HepG2 (cell line): ENCODE measurements around the gene LEF1. TPM values are rescaled to one million over a fixed set of nuclear protein-coding genes. Genes with fewer than 3 reads are reported as not detected.

Experiments used
- ATAC-seq: fragments of 200-7000 bp; cut with Tn5 transposase; 3 replicates; pipeline ENCODE4 v1.9.1; 2020; ENCODE audit warnings: mild to moderate bottlenecking, moderate library complexity
- BruUV-seq: library from RNA; stranded (reverse); fragments of 400-500 nt; replicated peaks from 2 replicates; lab custom pipeline; 2021; lab: Mats Ljungman, UMichigan
- CTCF ChIA-PET: fragments of 300-600 bp; formaldehyde crosslinking; extraction: SDS; loops from one replicate; lab custom pipeline; 2021; ENCODE audit warnings: low total read pairs, inconsistent platforms, low intra/inter-chr PET ratio; lab: Yijun Ruan, JAX
- POLR2A ChIA-PET: fragments of 350-600 bp; sonication (Branson Sonifier 250); formaldehyde crosslinking; loops from one replicate; lab custom pipeline; 2020; ENCODE audit warnings: antibody characterized with exemption, inconsistent platforms; lab: Yijun Ruan, JAX
- DNase-seq: peaks from one replicate; pipeline ENCODE4 v3.0.0-alpha.2; 2015; ENCODE audit warnings: low spot score
- FAIRE-seq: peaks from 3 replicates; lab custom pipeline; 2011; peaks lifted over from hg19 to GRCh38; lab: Jason Lieb, UNC
- H2AFZ ChIP-seq: one replicate; pipeline ENCODE4 v1.6.1; 2011; ENCODE audit warnings: low read length, inconsistent platforms
- H3K27ac ChIP-seq: fragments of 300-600 bp; 3 replicates; pipeline ENCODE4 v1.8.0; 2011; ENCODE audit warnings: mixed run types, mild to moderate bottlenecking, mixed read lengths, low read length, inconsistent platforms; ENCODE audit not compliant: insufficient read depth; ENCODE audit errors: extremely low read length
- H3K27me3 ChIP-seq, 2 experiments: fragments of 200-600 bp in 1 of 2; 2 replicates in 1 of 2; 3 replicates in 1 of 2; pipeline versions ENCODE4 v1.6.0 to v1.8.0; 2011; ENCODE audit warnings: low read length in 2 of 2, mild to moderate bottlenecking in 2 of 2, moderate library complexity in 2 of 2, inconsistent platforms in 1 of 2; ENCODE audit not compliant: insufficient read depth in 2 of 2, control insufficient read depth in 1 of 2
- H3K36me3 ChIP-seq, 2 experiments: fragments of 200-600 bp in 1 of 2; replicated peaks in 1 of 2; 2 replicates in 1 of 2; 3 replicates in 1 of 2; pipeline versions ENCODE4 v1.5.1 to v1.8.0; 2011; ENCODE audit warnings: low read length in 2 of 2, inconsistent platforms in 1 of 2; ENCODE audit not compliant: insufficient read depth in 2 of 2, control insufficient read depth in 1 of 2
- H3K4me1 ChIP-seq: 2 replicates; pipeline ENCODE4 v1.5.1; 2012; ENCODE audit warnings: low read length, inconsistent platforms; ENCODE audit not compliant: insufficient read depth
- H3K4me2 ChIP-seq: 2 replicates; pipeline ENCODE4 v1.6.0; 2011; ENCODE audit warnings: low read depth, low read length, inconsistent platforms
- H3K4me3 ChIP-seq, 3 experiments: fragments of 200-600 bp in 1 of 3; sonication (generic), shearing (Covaris generic) in 1 of 3; replicated peaks in 1 of 3; 2 replicates each; pipeline ENCODE4 v1.5.1; 2011 to 2016; ENCODE audit warnings: low read length in 3 of 3, inconsistent platforms in 2 of 3, low read depth in 2 of 3, mild to moderate bottlenecking in 2 of 3, control low read depth in 1 of 3, mixed read lengths in 1 of 3; ENCODE audit not compliant: insufficient read depth in 1 of 3
- H3K79me2 ChIP-seq: one replicate; pipeline ENCODE4 v1.6.1; 2011; ENCODE audit warnings: low read length, inconsistent platforms; ENCODE audit not compliant: insufficient read depth
- H3K9ac ChIP-seq: 2 replicates; pipeline ENCODE4 v1.6.0; 2011; ENCODE audit warnings: mild to moderate bottlenecking, low read depth, low read length, inconsistent platforms; ENCODE audit not compliant: insufficient read depth
- H3K9me3 ChIP-seq: 2 replicates; pipeline ENCODE4 v1.5.1; 2012; ENCODE audit warnings: mild to moderate bottlenecking, low read length
- H4K20me1 ChIP-seq: 2 replicates; pipeline ENCODE4 v1.6.0; 2011; ENCODE audit warnings: inconsistent platforms, mild to moderate bottlenecking, low read length, moderate library complexity; ENCODE audit not compliant: insufficient read depth
- DNMT1 ChIP-seq: sonication (generic); formaldehyde crosslinking; IDR thresholded peaks from 2 replicates; pipeline ENCODE4 v1.5.1; 2020; ENCODE audit warnings: mild to moderate bottlenecking, missing genetic modification reagents
- MAFF ChIP-seq: IDR thresholded peaks from 2 replicates; pipeline ENCODE4 v1.6.1; 2011; ENCODE audit warnings: low read depth, low read length, improper control_type of control experiment
- MAFK ChIP-seq, 2 experiments: IDR thresholded peaks in 1 of 2; conservative IDR thresholded peaks in 1 of 2; 2 replicates each; pipeline ENCODE4 v1.6.1; 2011; ENCODE audit warnings: improper control_type of control experiment in 2 of 2, low read length in 2 of 2
- WGBS: methylation state at CpG from one replicate; pipeline ENCODE4 v1.1.6; 2017; ENCODE audit warnings: low lambda C conversion rate; 5-methylcytosine and 5-hydroxymethylcytosine counted together
- in situ Hi-C: cut with HindIII; loops from 2 replicates; pipeline ENCODE4 v1.10.0; 2017; ENCODE audit warnings: low pct_unique_long_range_greater_than_20kb; ENCODE audit not compliant: extremely low pct_ligation_motif_present
- intact Hi-C: fragments of 100-400 bp; cut with micrococcal nuclease; formaldehyde crosslinking; loops from one replicate; pipeline ENCODE4 v1.10.0; 2022; ENCODE audit not compliant: unreplicated experiment
- polyA plus RNA-seq, 8 experiments: library from polyadenylated mRNA; depleted of rRNA in 3 of 8; stranded (reverse) in 7 of 8; unstranded in 1 of 8; fragments of >200 nt; fragmentation: Illumina TruSeq in 4 of 8; extraction: Trizol in 4 of 8; gene quantifications; 2 replicates each; pipeline versions ENCODE4 v1.2.1 to v1.2.3, GENCODE V29; 2011 to 2016; ENCODE audit warnings: low read depth in 4 of 8, missing spikeins in 1 of 8, mixed read lengths in 1 of 8; ENCODE audit not compliant: insufficient read depth in 1 of 8
- total RNA-seq, 5 experiments: library from RNA; depleted of rRNA; stranded (reverse); fragments of >200 nt; fragmentation: Illumina TruSeq; extraction: Trizol; gene quantifications; 2 replicates each; pipeline ENCODE4 v1.2.3, GENCODE V29; 2016; ENCODE audit warnings: low read depth in 1 of 5
- TF ChIP-seq, protein P1 (sequence below): sonication (generic); formaldehyde crosslinking; IDR thresholded peaks from 2 replicates; pipeline ENCODE4 v1.4.0; 2020; ENCODE audit warnings: mild to moderate bottlenecking, low read depth, missing genetic modification reagents

The LEF1 gene
- total and polyA plus RNA-seq, 2 of the 13 experiments (the other 11 are each of a cell fraction or from before 2014, with no cell fraction given), result 0.22 to 0.29 TPM

DNA sequence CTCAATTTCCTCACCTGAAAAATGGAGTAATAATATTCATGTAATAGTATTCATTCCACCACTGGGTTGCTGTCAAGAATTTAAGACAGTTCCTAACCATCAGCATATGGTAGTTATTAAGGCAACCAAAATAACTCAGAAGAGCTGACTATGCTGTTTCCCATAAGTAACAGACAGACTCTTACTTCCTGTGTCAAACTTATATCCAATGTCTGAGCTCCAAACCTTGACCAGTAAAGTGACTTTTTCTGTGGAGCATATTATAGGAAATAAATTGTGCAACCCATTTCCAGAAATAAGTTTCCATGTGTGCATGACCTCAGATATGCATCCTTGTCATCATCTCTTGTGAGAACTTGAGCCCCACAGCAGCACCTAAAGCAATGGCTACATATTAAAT is 100.3 kb downstream of the LEF1 start:
- Histone ChIP-seq H3K79me2 (no peaks in the 10 kb centered on the region), H3K4me1 (no peaks in the 10 kb centered on the region), H3K4me3 (no peak overlapping the region), H3K9ac (no peak overlapping the region), H3K27me3 (no peaks in the 10 kb centered on the region; a peak in 1 of 5 replicates), H3K27ac (no peak overlapping the region), H3K9me3 (no peaks in the 10 kb centered on the region), H3K36me3 (no peaks in the 10 kb centered on the region), H4K20me1 (no peaks in the 10 kb centered on the region), H2AFZ (no peak overlapping the region), H3K4me2 (no peak overlapping the region)
- in situ Hi-C loops (no loop called here), intact Hi-C loops (no loop called here)
- ATAC-seq (no peak), FAIRE-seq (no peak), DNase-seq (no peak)
- no TSS peak for BruUV-seq
- ChIA-PET POLR2A (no interaction called here), CTCF (no interaction called here)
- TF ChIP-seq MAFK (conservative IDR thresholded peaks at IDR 0.05 in 1 of 2, IDR thresholded peaks at IDR 0.05 in 1 of 2; ENCODE audit: low read length in 2 of 2), result peak; percentile 67 to 78
- TF ChIP-seq, protein P1, sequence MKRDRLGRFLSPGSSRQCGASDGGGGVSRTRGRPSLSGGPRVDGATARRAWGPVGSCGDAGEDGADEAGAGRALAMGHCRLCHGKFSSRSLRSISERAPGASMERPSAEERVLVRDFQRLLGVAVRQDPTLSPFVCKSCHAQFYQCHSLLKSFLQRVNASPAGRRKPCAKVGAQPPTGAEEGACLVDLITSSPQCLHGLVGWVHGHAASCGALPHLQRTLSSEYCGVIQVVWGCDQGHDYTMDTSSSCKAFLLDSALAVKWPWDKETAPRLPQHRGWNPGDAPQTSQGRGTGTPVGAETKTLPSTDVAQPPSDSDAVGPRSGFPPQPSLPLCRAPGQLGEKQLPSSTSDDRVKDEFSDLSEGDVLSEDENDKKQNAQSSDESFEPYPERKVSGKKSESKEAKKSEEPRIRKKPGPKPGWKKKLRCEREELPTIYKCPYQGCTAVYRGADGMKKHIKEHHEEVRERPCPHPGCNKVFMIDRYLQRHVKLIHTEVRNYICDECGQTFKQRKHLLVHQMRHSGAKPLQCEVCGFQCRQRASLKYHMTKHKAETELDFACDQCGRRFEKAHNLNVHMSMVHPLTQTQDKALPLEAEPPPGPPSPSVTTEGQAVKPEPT (CRISPR knock-in tag), result no peak
- TF ChIP-seq MAFF, result peak; percentile 61; the same call in 1 of the 2 replicates

DNA sequence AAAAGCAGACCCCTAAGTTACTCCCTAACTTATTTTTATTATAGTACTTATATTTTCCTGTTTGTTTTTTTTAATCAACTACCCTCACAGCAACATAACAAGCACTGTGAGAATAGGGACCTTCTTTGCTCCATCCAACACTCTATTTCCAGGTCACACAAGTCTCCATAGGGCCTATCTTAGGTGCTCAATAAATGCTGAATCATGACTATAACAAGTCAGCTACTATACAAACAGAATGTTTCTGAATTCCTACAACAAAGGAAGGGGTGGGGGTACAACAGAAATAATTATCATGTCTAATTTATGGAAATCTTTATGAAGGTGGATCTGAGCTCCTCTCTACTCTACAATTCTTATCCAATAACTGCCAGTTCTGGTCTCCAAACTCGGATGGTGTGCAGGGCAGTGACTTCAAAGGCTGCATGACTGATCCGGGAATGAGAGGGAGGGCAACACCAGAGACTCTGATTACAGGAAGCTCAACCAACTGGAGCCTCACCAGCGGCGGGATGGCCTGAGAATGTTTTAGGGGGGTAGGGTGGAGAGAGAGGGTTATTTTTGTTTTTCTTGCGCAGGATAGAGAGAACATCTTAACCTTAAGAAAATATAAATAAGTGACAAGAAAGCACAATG is 107.9 kb downstream of the LEF1 start:
- Histone ChIP-seq H3K9ac (no peak overlapping the region), H3K4me3 (no peak overlapping the region), H2AFZ (no peak overlapping the region), H3K4me1 (peaks cover 8% of the 10 kb centered on the region; the same call in 1 of the 2 replicates), H3K36me3 (no peaks in the 10 kb centered on the region), H3K9me3 (no peaks in the 10 kb centered on the region), H3K79me2 (no peaks in the 10 kb centered on the region), H3K27ac (no peak overlapping the region), H3K4me2 (no peak overlapping the region), H4K20me1 (no peaks in the 10 kb centered on the region), H3K27me3 (no peaks in the 10 kb centered on the region; a peak in 1 of 5 replicates)
- FAIRE-seq, result no peak
- no TSS peak for BruUV-seq
- intact Hi-C loops (loop anchor here (1.0 kb wide), 1 partner anchor 123 kb away; no protein-coding TSS in a partner anchor), in situ Hi-C loops (no loop called here)
- peak; percentile 77 to 78; a peak in 3 of 4 replicates for TF ChIP-seq MAFK (conservative IDR thresholded peaks at IDR 0.05 in 1 of 2, IDR thresholded peaks at IDR 0.05 in 1 of 2; ENCODE audit: low read length in 2 of 2)
- TF ChIP-seq DNMT1 (CRISPR knock-in tag), result no peak
- peak; percentile 57 for TF ChIP-seq MAFF
- POLR2A ChIA-PET, result no interaction called here
- no peak for DNase-seq
- CTCF ChIA-PET, result no interaction called here
- 29% methylated on average over 5 of the region's 5 CpGs for WGBS
- no peak for ATAC-seq
